B cell (primary cell): ENCODE data around the gene APCDD1L.

ENCODE experiments used
- EZH2 ChIP-seq: IDR thresholded peaks from 2 replicates; pipeline ENCODE4 v1.6.1; 2012; ENCODE audit warnings: borderline replicate concordance, low read depth, mild to moderate bottlenecking, moderate library complexity, low read length; ENCODE audit not compliant: insufficient read depth, poor library complexity, severe bottlenecking
- TF ChIP-seq, protein P1 (sequence below): fragments of 200-600 bp; IDR thresholded peaks from one replicate; pipeline ENCODE4 v1.8.0; 2022; ENCODE audit warnings: antibody characterized with exemption, mild to moderate bottlenecking

GRCh38 chr20:58471193-58472164, 43.7 kb downstream of the APCDD1L start:
- TF ChIP-seq, protein P1, sequence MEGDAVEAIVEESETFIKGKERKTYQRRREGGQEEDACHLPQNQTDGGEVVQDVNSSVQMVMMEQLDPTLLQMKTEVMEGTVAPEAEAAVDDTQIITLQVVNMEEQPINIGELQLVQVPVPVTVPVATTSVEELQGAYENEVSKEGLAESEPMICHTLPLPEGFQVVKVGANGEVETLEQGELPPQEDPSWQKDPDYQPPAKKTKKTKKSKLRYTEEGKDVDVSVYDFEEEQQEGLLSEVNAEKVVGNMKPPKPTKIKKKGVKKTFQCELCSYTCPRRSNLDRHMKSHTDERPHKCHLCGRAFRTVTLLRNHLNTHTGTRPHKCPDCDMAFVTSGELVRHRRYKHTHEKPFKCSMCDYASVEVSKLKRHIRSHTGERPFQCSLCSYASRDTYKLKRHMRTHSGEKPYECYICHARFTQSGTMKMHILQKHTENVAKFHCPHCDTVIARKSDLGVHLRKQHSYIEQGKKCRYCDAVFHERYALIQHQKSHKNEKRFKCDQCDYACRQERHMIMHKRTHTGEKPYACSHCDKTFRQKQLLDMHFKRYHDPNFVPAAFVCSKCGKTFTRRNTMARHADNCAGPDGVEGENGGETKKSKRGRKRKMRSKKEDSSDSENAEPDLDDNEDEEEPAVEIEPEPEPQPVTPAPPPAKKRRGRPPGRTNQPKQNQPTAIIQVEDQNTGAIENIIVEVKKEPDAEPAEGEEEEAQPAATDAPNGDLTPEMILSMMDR, result no peak
- no peak for TF ChIP-seq EZH2
